ENCODE data around the gene TMA16. TPM values are rescaled to one million over a fixed set of nuclear protein-coding genes. Genes with fewer than 3 reads are reported as not detected.

Gene TMA16
- total and polyA plus RNA-seq, 2 of the 8 experiments (the other 6 are each of a cell fraction or from before 2014, with no cell fraction given): 8.0 to 64.2 TPM

- Histone ChIP-seq H3K4me2 (ENCODE audit: insufficient read depth in 1 of 2, low read depth in 2 of 2, low read length in 2 of 2) (no peak overlapping the region), H4K20me1 (replicated peaks in 1 of 2; ENCODE audit: control insufficient read depth in 1 of 2, insufficient read depth in 2 of 2, low read length in 2 of 2) (no peaks in the 10 kb centered on the region), H3K27ac (ENCODE audit: low read depth, low read length) (no peak overlapping the region; the same call in 1 of the 2 replicates), H3K4ac (replicated peaks; ENCODE audit: insufficient read length, low read depth, low read length) (no peak overlapping the region), H3K23ac (ENCODE audit: insufficient read length) (no peak overlapping the region), H3K14ac (ENCODE audit: insufficient read length) (no peak overlapping the region), H2BK20ac (ENCODE audit: low read length) (no peak overlapping the region), H2AK5ac (ENCODE audit: low read depth, low read length) (no peak overlapping the region), H2BK5ac (ENCODE audit: low read depth, low read length) (no peak overlapping the region), H4K8ac (ENCODE audit: extremely low read depth, insufficient read depth, low read length) (no peak overlapping the region), H3K18ac (ENCODE audit: extremely low read depth, low read length) (no peak overlapping the region), H3K4me3 (ENCODE audit: extremely low read depth in 1 of 4, insufficient read depth in 2 of 4, low read depth in 3 of 4, low read length in 4 of 4) (no peak overlapping the region), H3K9ac (replicated peaks in 1 of 4; ENCODE audit: extremely low read depth in 1 of 4, low read depth in 3 of 4, low read length in 3 of 4) (no peak overlapping the region), H3K23me2 (ENCODE audit: low read depth, low read length) (no peaks in the 10 kb centered on the region), H3K9me3 (ENCODE audit: insufficient read depth in 2 of 2, low read depth in 1 of 2, low read length in 1 of 2) (no peaks in the 10 kb centered on the region), H4K5ac (ENCODE audit: insufficient read length, low read depth, low read length) (no peak overlapping the region), H3K79me1 (ENCODE audit: low read depth, low read length) (no peaks in the 10 kb centered on the region), H2AFZ (ENCODE audit: low read length) (no peak overlapping the region), H2BK120ac (replicated peaks; ENCODE audit: low read depth, low read length) (no peak overlapping the region), H3K36me3 (ENCODE audit: control insufficient read depth in 2 of 4, insufficient read depth in 4 of 4, low read length in 3 of 4) (no peaks in the 10 kb centered on the region), H3K27me3 (replicated peaks in 1 of 4; ENCODE audit: control insufficient read depth in 3 of 4, extremely low read depth in 1 of 4, insufficient read depth in 3 of 4, low read length in 3 of 4) (no peaks in the 10 kb centered on the region), H3K79me2 (ENCODE audit: control insufficient read depth in 1 of 2, insufficient read depth in 2 of 2, low read length in 2 of 2) (no peaks in the 10 kb centered on the region), H2BK12ac (ENCODE audit: low read depth, low read length) (no peak overlapping the region), H3K4me1 (replicated peaks in 1 of 4; ENCODE audit: control insufficient read depth in 3 of 4, insufficient read depth in 4 of 4, low read length in 3 of 4) (no peaks in the 10 kb centered on the region), H4K91ac (replicated peaks; ENCODE audit: insufficient read length, low read length) (no peak overlapping the region), H2BK15ac (ENCODE audit: low read length) (no peak overlapping the region), H3K56ac (replicated peaks; ENCODE audit: insufficient read length, low read depth, low read length) (no peak overlapping the region)
- no peak for DNase-seq (ENCODE audit: low read depth in 1 of 2, low spot score in 2 of 2)
- TF ChIP-seq MAX (IDR thresholded peaks at IDR 0.05) (no peak), HDAC6 (IDR thresholded peaks at IDR 0.05; ENCODE audit: low read depth, low read length) (no peak), KDM5A (IDR thresholded peaks at IDR 0.05; ENCODE audit: low read length) (no peak)
- no peak for FAIRE-seq
- ChIA-PET CTCF (ENCODE audit: partially characterized antibody) (interaction anchor here (0.9 to 3.2 kb wide), 5 partner anchors 9 to 1045 kb away, joined by 5 to 26 read pairs (median 5); no protein-coding TSS in a partner anchor), POLR2A (ENCODE audit: partially characterized antibody) (interaction anchor here (1.0 to 1.8 kb wide), 3 partner anchors 14 to 72 kb away, joined by 3 to 8 read pairs (median 3); partner anchors contain the start of gene TMA16)
- WGBS, 2 experiments (ENCODE audit: extremely low coverage in 1 of 2, insufficient coverage in 1 of 2, insufficient read length in 1 of 2, insufficient replicate concordance in 2 of 2, low coverage in 1 of 2, low lambda C conversion rate in 2 of 2, missing lambda C conversion rate in 1 of 2): 98% methylated on average over 3 of the region's 3 CpGs; no CpG with 5 or more reads in 1 of the 2 experiments
These were observed 47.8 kb downstream of the TMA16 start for GRCh38 chr4:163542275-163542674.
